Measurements from ENCODE around the gene SH3BP1. TPM values are rescaled to one million over a fixed set of nuclear protein-coding genes. Genes with fewer than 3 reads are reported as not detected.

The SH3BP1 gene
- polyA plus RNA-seq, 1 donor from 2014 or later = 0.63 TPM

DNA sequence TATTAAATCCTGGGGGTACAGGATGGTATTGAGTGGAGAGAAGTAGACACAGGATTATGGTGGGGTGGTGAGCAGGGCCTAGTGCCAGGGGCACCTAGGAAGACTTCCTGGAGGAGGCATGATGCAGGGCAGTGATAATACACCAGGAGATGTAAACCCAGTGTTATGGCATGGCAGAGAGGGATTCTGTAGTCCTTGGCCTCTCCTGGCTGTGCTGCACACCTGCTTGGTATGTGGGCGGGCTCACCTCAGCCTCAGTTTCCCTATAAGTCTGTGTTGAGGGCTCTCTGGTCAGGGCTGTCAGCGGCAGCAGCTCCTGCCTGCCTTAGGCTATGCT, 21.2 kb downstream of the SH3BP1 start:
- Histone ChIP-seq H3K79me2 (replicated peaks; ENCODE audit: insufficient read depth, low read length) (peaks cover 23% of the 10 kb centered on the region), H3K27me3 (ENCODE audit: insufficient read depth, low read depth, low read length) (no peaks in the 10 kb centered on the region), H3K9ac (ENCODE audit: low read length) (peak overlapping the region; percentile 69), H3K4me3 (ENCODE audit: low read length) (peak overlapping the region; percentile 93), H3K4me2 (ENCODE audit: low read length) (peak overlapping the region; percentile 80), H3K9me3 (ENCODE audit: low read length) (no peaks in the 10 kb centered on the region), H3K27ac (ENCODE audit: low read length) (peak overlapping the region; percentile 94), H3K9me2 (ENCODE audit: insufficient read depth, low read length) (no peaks in the 10 kb centered on the region), H3K36me3 (ENCODE audit: insufficient read depth, low read length) (no peaks in the 10 kb centered on the region), H4K20me1 (ENCODE audit: insufficient read depth) (no peaks in the 10 kb centered on the region), H3F3A (ENCODE audit: insufficient read depth, low read length, poor library complexity, severe bottlenecking) (peaks cover 3% of the 10 kb centered on the region), H2AFZ (ENCODE audit: low read depth, low read length) (no peak overlapping the region)
- TF ChIP-seq CTCF (IDR thresholded peaks at IDR 0.05; ENCODE audit: poor library complexity, severe bottlenecking) = no peak
- no peak for TF ChIP-seq RAD21 (conservative IDR thresholded peaks at IDR 0.05)

DNA sequence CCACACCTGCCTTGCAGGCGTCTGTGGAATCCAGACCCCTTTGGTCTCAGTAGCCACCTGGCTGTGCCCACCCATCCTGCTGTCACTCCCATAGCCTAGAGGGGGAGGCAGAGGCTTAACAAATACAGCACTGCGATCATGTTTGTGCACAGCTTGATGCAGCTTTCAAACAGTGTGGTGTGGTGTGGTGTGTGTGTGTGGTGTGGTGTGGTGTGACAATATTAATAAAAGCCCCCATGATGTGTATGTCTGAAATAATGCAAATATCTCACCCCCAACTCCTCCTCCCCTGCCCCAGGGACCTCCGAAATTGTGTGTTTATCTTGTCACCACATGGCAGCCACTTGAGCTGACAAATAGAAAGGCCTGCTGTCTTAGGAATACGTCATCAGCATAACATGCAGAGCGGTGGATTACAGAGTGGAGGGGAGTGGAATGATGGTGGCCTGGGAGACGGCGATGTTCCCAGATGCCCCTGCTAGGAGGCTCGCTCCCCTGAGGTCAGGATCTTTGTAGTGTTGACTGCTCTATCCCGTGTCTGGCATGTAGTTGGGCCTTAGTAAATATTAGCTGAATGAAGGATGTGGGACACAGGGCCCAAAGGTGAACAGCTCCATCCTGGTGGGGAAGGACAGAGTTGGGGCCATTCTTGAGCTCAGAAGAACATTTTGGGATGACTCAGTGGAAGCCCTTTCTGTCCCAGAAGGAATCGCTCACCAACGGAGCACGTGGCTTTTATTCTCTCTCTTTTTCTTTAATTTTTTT, 21.9 kb downstream of the SH3BP1 start:
- Histone ChIP-seq H3K9ac (ENCODE audit: low read length) (peak overlapping the region; percentile 69), H2AFZ (ENCODE audit: low read depth, low read length) (no peak overlapping the region), H3F3A (ENCODE audit: insufficient read depth, low read length, poor library complexity, severe bottlenecking) (peaks cover 3% of the 10 kb centered on the region), H3K4me3 (ENCODE audit: low read length) (peak overlapping the region; percentile 93), H3K27me3 (ENCODE audit: insufficient read depth, low read depth, low read length) (no peaks in the 10 kb centered on the region), H3K9me2 (ENCODE audit: insufficient read depth, low read length) (no peaks in the 10 kb centered on the region), H3K36me3 (ENCODE audit: insufficient read depth, low read length) (no peaks in the 10 kb centered on the region), H3K9me3 (ENCODE audit: low read length) (no peaks in the 10 kb centered on the region), H3K27ac (ENCODE audit: low read length) (peak overlapping the region; percentile 94), H4K20me1 (ENCODE audit: insufficient read depth) (no peaks in the 10 kb centered on the region), H3K79me2 (replicated peaks; ENCODE audit: insufficient read depth, low read length) (peaks cover 23% of the 10 kb centered on the region), H3K4me2 (ENCODE audit: low read length) (peak overlapping the region; percentile 80)
- TF ChIP-seq TAF1 (IDR thresholded peaks at IDR 0.05; ENCODE audit: low read depth) (no peak), POLR2AphosphoS5 (IDR thresholded peaks at IDR 0.05) (peak; percentile 69), EZH2 (IDR thresholded peaks at IDR 0.05; ENCODE audit: borderline replicate concordance, insufficient read depth, low read length, poor library complexity, severe bottlenecking) (no peak), EP300 (conservative IDR thresholded peaks at IDR 0.05; ENCODE audit: poor library complexity, severe bottlenecking) (peak; percentile 83), SMC3 (conservative IDR thresholded peaks at IDR 0.05; ENCODE audit: poor library complexity) (peak; percentile 68), RAD21 (conservative IDR thresholded peaks at IDR 0.05) (peak; percentile 77), MXI1 (conservative IDR thresholded peaks at IDR 0.05; ENCODE audit: poor library complexity, severe bottlenecking) (peak; percentile 80), CTCF (IDR thresholded peaks at IDR 0.05; ENCODE audit: poor library complexity, severe bottlenecking) (peak; percentile 77)
- TF ChIP-seq, protein P1, sequence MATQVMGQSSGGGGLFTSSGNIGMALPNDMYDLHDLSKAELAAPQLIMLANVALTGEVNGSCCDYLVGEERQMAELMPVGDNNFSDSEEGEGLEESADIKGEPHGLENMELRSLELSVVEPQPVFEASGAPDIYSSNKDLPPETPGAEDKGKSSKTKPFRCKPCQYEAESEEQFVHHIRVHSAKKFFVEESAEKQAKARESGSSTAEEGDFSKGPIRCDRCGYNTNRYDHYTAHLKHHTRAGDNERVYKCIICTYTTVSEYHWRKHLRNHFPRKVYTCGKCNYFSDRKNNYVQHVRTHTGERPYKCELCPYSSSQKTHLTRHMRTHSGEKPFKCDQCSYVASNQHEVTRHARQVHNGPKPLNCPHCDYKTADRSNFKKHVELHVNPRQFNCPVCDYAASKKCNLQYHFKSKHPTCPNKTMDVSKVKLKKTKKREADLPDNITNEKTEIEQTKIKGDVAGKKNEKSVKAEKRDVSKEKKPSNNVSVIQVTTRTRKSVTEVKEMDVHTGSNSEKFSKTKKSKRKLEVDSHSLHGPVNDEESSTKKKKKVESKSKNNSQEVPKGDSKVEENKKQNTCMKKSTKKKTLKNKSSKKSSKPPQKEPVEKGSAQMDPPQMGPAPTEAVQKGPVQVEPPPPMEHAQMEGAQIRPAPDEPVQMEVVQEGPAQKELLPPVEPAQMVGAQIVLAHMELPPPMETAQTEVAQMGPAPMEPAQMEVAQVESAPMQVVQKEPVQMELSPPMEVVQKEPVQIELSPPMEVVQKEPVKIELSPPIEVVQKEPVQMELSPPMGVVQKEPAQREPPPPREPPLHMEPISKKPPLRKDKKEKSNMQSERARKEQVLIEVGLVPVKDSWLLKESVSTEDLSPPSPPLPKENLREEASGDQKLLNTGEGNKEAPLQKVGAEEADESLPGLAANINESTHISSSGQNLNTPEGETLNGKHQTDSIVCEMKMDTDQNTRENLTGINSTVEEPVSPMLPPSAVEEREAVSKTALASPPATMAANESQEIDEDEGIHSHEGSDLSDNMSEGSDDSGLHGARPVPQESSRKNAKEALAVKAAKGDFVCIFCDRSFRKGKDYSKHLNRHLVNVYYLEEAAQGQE (IDR thresholded peaks at IDR 0.05; ENCODE audit: borderline replicate concordance) = no peak

Measured in neural cell (in vitro differentiated cells).